GM19463 (cell line): Measurements from ENCODE around the gene NUP93.

Experiments
- ATAC-seq: cut with Tn5 transposase; IDR thresholded peaks from one replicate; pipeline ENCODE4 v1.9.1; 2021; ENCODE audit warnings: mild to moderate bottlenecking, moderate library complexity; ENCODE audit not compliant: unreplicated experiment

Gene NUP93

GRCh38 chr16:56885446-56886162 lies 155.7 kb downstream of the NUP93 start:
- no peak for ATAC-seq

DNA sequence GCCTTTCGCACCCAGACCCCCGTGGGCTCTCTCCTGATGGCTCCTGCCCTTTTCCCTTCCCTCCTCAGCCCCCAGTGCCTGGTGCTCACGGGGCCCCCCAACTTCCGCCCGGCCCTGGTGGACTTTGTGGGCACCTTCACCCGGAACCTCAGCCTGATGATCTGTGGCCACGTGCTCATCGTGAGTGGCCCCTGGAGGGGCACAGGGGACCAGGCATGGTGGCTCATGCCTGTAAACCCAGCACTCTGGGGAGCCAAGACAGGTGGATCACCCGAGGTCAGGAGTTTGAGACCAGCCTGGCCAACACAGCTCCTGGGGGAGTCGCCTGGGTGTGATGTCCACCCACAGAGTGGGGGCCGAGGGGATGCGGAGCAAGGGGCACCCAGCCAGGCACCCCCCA lies 156.4 kb downstream of the NUP93 start:
- ATAC-seq, result no peak

- ATAC-seq, result no peak
Observed at GRCh38 chr16:56886826-56887225, 156.9 kb downstream of the NUP93 start.

DNA sequence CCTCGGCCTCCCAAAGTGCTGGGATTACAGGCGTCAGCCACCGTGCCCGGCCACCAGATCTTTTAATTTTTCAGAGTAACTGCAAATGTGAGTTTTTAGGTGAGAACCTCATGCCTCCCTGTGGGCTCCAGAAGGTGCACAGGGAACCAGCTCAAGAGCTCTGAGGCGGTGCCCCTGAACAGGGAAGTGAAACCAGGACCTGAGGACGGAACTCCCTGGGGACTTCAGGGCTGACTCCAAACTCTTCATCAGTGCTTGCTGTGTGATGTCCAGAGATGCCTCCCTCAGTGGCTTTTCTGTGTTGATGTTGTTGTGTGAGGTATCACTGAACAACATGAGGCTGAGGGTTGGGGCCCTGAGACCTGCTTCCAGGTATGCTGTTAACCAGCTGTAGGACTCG lies 158.9 kb downstream of the NUP93 start:
- ATAC-seq, result peak; percentile 96

- no peak for ATAC-seq
Observed at GRCh38 chr16:56889206-56889605, 159.3 kb downstream of the NUP93 start.

- no peak for ATAC-seq
Observed at GRCh38 chr16:56891685-56892084, 161.8 kb downstream of the NUP93 start.

DNA sequence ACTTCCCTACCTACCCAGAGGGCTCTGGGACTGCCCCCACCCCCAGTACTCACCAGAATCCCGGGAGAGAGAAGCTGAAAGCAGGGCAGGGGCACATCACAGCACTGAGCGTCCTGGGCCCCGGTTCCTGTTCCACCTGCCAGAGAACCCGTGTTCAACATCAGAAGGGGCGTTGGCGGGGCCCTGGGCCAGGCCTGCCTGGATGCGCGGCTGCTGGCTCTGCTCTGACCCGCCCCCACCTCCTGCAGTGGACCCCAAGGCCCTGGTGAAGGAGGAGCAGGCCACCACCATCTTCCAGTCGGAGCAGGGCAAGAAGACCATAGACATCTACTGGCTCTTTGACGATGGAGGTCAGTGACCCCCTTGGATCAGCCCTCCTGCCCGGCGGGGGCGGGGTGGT lies 162.8 kb downstream of the NUP93 start:
- ATAC-seq, result no peak

- no peak for ATAC-seq
Observed at GRCh38 chr16:56894331-56894917, 164.5 kb downstream of the NUP93 start.

- ATAC-seq, result no peak
Observed at GRCh38 chr16:56895813-56896212, 165.9 kb downstream of the NUP93 start.

- no peak for ATAC-seq
Observed at GRCh38 chr16:56896244-56896643, 166.3 kb downstream of the NUP93 start.

DNA sequence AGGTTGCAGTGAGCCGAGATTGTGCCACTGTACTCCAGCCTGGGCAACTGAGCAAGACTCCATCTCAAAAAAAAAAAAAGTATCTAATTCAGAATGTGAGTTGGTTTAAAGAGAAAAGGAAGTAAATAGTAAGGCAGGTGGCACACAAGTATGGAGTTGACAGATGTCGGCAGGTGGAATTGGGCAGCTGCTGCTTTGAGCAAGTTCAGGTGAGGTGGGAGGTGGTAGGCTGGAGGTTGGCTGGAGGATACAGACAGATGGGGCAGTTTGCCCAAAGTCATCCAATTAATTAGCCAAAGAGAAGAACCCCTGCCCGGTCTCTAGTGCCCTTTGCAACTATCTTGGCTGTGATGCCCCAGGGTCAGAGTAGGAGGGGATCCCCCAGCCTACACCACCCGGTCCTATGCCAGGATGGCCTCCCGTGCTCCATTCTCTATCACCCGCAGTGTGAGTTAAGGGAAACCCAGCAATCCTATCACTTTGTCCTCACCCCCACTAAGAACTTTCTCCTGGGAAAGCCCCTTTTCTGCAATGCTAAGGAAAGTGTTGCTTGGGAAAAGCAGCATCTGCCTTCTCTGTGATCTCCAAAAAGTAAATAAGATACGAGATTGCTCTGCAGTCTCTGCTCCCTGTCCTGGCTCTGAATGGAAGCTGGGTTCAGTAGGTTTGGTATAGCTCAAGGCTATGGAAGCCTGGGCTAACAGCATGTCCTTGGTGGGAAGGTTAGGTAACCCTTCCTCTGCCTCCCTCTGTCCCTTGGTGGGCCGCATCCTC lies 167.3 kb downstream of the NUP93 start:
- no peak for ATAC-seq

DNA sequence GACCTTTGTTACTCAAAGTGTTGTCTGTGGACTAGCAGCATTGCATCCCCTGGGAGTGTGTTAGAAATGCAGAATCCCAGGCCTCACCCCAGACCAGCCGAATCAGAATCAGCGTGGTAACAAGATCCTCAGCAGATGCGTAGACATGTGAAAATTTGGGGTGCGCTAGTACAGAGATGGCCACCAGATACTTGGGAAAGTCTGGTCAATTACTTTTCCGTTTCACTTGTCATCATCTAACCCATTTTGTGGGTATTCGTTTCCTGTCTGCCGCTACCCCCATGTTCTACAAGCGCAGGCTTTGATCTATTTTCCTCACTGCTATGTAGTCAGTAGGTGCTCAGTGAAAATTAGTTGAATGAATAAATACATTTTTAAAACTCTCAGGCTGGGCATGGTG lies 168.9 kb downstream of the NUP93 start:
- peak; percentile 57 for ATAC-seq
